A549 (cell line): Measurements from ENCODE around the gene CD46. TPM values are rescaled to one million over a fixed set of nuclear protein-coding genes. Genes with fewer than 3 reads are reported as not detected.

Experiments
- ATAC-seq, 2 experiments: fragments of 200-7000 bp in 1 of 2; fragments of >200 bp in 1 of 2; cut with Nextera tagmentation in 1 of 2; cut with Tn5 transposase in 1 of 2; 3 replicates each; pipeline versions ENCODE4 v1.8.0 to v1.9.1; 2018 to 2020; ENCODE audit warnings: mild to moderate bottlenecking in 1 of 2, moderate library complexity in 1 of 2
- CTCF ChIA-PET: fragments of 300-600 bp; sonication (Branson Sonifier 250); formaldehyde crosslinking; extraction: SDS; loops from one replicate; lab custom pipeline; 2021; ENCODE audit warnings: antibody characterized with exemption, inconsistent platforms; lab: Yijun Ruan, JAX
- POLR2A ChIA-PET: fragments of 350-600 bp; formaldehyde crosslinking; extraction: SDS; loops from one replicate; lab custom pipeline; 2021; ENCODE audit warnings: antibody characterized with exemption, inconsistent platforms; lab: Yijun Ruan, JAX
- DNase-seq, 2 experiments: peaks; one replicate each; pipeline versions ENCODE4 v3.0.0 to v3.0.0-alpha.2; 2011 to 2016; ENCODE audit warnings: low read depth in 1 of 2, low spot score in 1 of 2
- FAIRE-seq: peaks from 2 replicates; lab custom pipeline; 2011; peaks lifted over from hg19 to GRCh38; lab: Jason Lieb, UNC
- H3K27ac ChIP-seq, 2 experiments: fragments of >200 bp; sonication (Bioruptor Twin); formaldehyde crosslinking; 3 replicates each; pipeline ENCODE4 v1.5.1; 2016 to 2017
- H3K4me1 ChIP-seq: fragments of >200 bp; sonication (Bioruptor Twin); formaldehyde crosslinking; 3 replicates; pipeline ENCODE4 v1.6.1; 2016
- H3K4me2 ChIP-seq: fragments of >200 bp; sonication (Bioruptor Twin); formaldehyde crosslinking; 3 replicates; pipeline ENCODE4 v1.6.1; 2016
- H3K4me3 ChIP-seq: fragments of >200 bp; sonication (Bioruptor Twin); formaldehyde crosslinking; 3 replicates; pipeline ENCODE4 v1.5.1; 2016
- H3K9me3 ChIP-seq: fragments of >200 bp; sonication (Bioruptor Twin); formaldehyde crosslinking; 3 replicates; pipeline ENCODE4 v1.6.1; 2016
- CBX2 ChIP-seq: fragments of 200-600 bp; sonication (generic); IDR thresholded peaks from 2 replicates; pipeline ENCODE4 v1.6.1; 2016; ENCODE audit warnings: low read depth, mild to moderate bottlenecking, borderline replicate concordance
- CEBPB ChIP-seq, 2 experiments: fragments of >200 bp in 1 of 2; sonication (Bioruptor Twin) in 1 of 2; formaldehyde crosslinking in 1 of 2; IDR thresholded peaks; 2 replicates each; pipeline ENCODE4 v1.6.1; 2012 to 2016
- CHD2 ChIP-seq: fragments of 150-350 bp; IDR thresholded peaks from 2 replicates; pipeline ENCODE4 v1.6.1; 2014; ENCODE audit warnings: low read length; ENCODE audit not compliant: partially characterized antibody
- CHD4 ChIP-seq: fragments of 200-600 bp; sonication (generic); IDR thresholded peaks from 2 replicates; pipeline ENCODE4 v1.6.1; 2016; ENCODE audit warnings: antibody characterized with exemption, mild to moderate bottlenecking, borderline replicate concordance
- FOXS1 ChIP-seq: fragments of 250-450 bp; sonication (Bioruptor Pico); IDR thresholded peaks from 2 replicates; pipeline ENCODE4 v1.5.0; 2020; ENCODE audit warnings: mild to moderate bottlenecking, moderate library complexity
- HEYL ChIP-seq: fragments of 250-450 bp; sonication (Bioruptor Pico); IDR thresholded peaks from 2 replicates; pipeline ENCODE4 v1.8.0; 2021; ENCODE audit warnings: mild to moderate bottlenecking, moderate library complexity
- HOXA7 ChIP-seq: fragments of 250-450 bp; sonication (Bioruptor Pico); IDR thresholded peaks from 2 replicates; pipeline ENCODE4 v1.5.0; 2020; ENCODE audit warnings: mild to moderate bottlenecking, moderate library complexity
- HOXB5 ChIP-seq: fragments of 250-450 bp; sonication (Bioruptor Pico); IDR thresholded peaks from 2 replicates; pipeline ENCODE4 v1.5.0; 2020; ENCODE audit warnings: mild to moderate bottlenecking, moderate library complexity
- KDM5A ChIP-seq: fragments of 200-600 bp; sonication (generic); IDR thresholded peaks from 2 replicates; pipeline ENCODE4 v1.6.1; 2016; ENCODE audit warnings: antibody characterized with exemption, mild to moderate bottlenecking
- MAFK ChIP-seq: fragments of 450-650 bp; IDR thresholded peaks from 2 replicates; pipeline ENCODE4 v1.6.1; 2014; ENCODE audit not compliant: partially characterized antibody
- NFE2L2 ChIP-seq: fragments of 150-350 bp; conservative IDR thresholded peaks from 2 replicates; pipeline ENCODE4 v1.6.1; 2014; ENCODE audit warnings: low read length
- PBX3 ChIP-seq: IDR thresholded peaks from 2 replicates; pipeline ENCODE4 v1.6.1; 2012
- PHF8 ChIP-seq: fragments of 200-600 bp; sonication (generic); IDR thresholded peaks from 2 replicates; pipeline ENCODE4 v1.6.1; 2016; ENCODE audit warnings: low read depth, mild to moderate bottlenecking, antibody characterized with exemption, moderate library complexity, borderline replicate concordance
- POLR2AphosphoS2 ChIP-seq: conservative IDR thresholded peaks from 2 replicates; pipeline ENCODE4 v1.6.1; 2012; ENCODE audit warnings: low read length, improper control_type of control experiment, inconsistent platforms
- RCOR1 ChIP-seq: fragments of 150-350 bp; IDR thresholded peaks from 2 replicates; pipeline ENCODE4 v1.6.1; 2014; ENCODE audit warnings: antibody characterized with exemption, low read length, low read depth
- RFX5 ChIP-seq: fragments of 450-650 bp; IDR thresholded peaks from 2 replicates; pipeline ENCODE4 v1.7.1; 2014; ENCODE audit warnings: antibody characterized with exemption, mild to moderate bottlenecking, moderate library complexity
- RNF2 ChIP-seq: fragments of 200-600 bp; sonication (generic); IDR thresholded peaks from 2 replicates; pipeline ENCODE4 v1.6.1; 2016; ENCODE audit warnings: low read depth, mild to moderate bottlenecking, antibody characterized with exemption, moderate library complexity, borderline replicate concordance
- SREBF2 ChIP-seq: fragments of 450-650 bp; IDR thresholded peaks from 2 replicates; pipeline ENCODE4 v1.6.1; 2014; ENCODE audit warnings: mild to moderate bottlenecking, moderate library complexity
- TFCP2L1 ChIP-seq: fragments of 250-450 bp; sonication (Bioruptor Pico); IDR thresholded peaks from 2 replicates; pipeline ENCODE4 v1.5.0; 2021; ENCODE audit warnings: mild to moderate bottlenecking
- ZC3H11A ChIP-seq: fragments of 450-650 bp; IDR thresholded peaks from 2 replicates; pipeline ENCODE4 v1.6.1; 2014; ENCODE audit warnings: antibody characterized with exemption, mild to moderate bottlenecking
- ZSCAN20 ChIP-seq: fragments of 250-450 bp; sonication (Bioruptor Pico); IDR thresholded peaks from 2 replicates; pipeline ENCODE4 v1.8.0; 2022; ENCODE audit warnings: mild to moderate bottlenecking, moderate library complexity
- WGBS: methylation state at CpG from one replicate; pipeline ENCODE4 v1.1.6; 2017; ENCODE audit errors: missing lambda C conversion rate; 5-methylcytosine and 5-hydroxymethylcytosine counted together
- polyA plus RNA-seq, 4 experiments: library from polyadenylated mRNA; depleted of rRNA in 3 of 4; stranded (reverse); fragments of >200 nt; fragmentation: RNase III in 1 of 4; extraction: RNeasy Plus Mini Kit Qiagen cat#74134 plus additional on column Dnase treatment in 1 of 4; gene quantifications; 2 replicates in 3 of 4; 3 replicates in 1 of 4; pipeline ENCODE4 v1.2.3, GENCODE V29; 2011 to 2017
- TF ChIP-seq, protein P1 (sequence below): fragments of 250-450 bp; sonication (Bioruptor Pico); IDR thresholded peaks from 2 replicates; pipeline ENCODE4 v1.5.0; 2021; ENCODE audit warnings: mild to moderate bottlenecking, moderate library complexity, borderline replicate concordance
- TF ChIP-seq, protein P2 (sequence below): fragments of 250-450 bp; sonication (Bioruptor Pico); IDR thresholded peaks from 2 replicates; pipeline ENCODE4 v1.5.0; 2020; ENCODE audit warnings: low read depth, mild to moderate bottlenecking, moderate library complexity

Gene CD46
- polyA plus RNA-seq, 2 of the 4 experiments (the other 2 are of a cell fraction), result 142 to 239 TPM

DNA sequence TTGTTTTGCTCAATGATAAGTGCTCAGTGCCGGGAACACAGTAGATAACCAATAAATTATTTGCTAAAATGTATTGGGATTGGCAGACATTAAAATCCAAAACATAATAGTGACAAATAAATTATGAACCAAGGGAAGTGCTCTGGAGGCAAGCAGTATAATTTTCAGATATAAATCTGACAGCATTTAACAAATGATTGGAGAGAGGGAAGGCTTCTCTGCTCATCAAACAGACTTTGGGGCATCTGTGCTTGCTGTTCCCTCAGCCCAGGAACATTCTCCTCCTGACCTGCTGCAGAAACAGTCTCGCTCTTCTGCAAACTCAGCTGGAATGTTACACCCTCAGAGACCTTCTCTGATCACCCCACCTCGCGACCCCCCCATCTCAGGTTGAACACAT lies 2.2 kb downstream of the CD46 start (continued):
- TF ChIP-seq, protein P1, sequence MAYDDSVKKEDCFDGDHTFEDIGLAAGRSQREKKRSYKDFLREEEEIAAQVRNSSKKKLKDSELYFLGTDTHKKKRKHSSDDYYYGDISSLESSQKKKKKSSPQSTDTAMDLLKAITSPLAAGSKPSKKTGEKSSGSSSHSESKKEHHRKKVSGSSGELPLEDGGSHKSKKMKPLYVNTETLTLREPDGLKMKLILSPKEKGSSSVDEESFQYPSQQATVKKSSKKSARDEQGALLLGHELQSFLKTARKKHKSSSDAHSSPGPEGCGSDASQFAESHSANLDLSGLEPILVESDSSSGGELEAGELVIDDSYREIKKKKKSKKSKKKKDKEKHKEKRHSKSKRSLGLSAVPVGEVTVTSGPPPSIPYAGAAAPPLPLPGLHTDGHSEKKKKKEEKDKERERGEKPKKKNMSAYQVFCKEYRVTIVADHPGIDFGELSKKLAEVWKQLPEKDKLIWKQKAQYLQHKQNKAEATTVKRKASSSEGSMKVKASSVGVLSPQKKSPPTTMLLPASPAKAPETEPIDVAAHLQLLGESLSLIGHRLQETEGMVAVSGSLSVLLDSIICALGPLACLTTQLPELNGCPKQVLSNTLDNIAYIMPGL (CRISPR knock-in tag), result no peak
- TF ChIP-seq CHD4 (no peak), HOXB5 (no peak), RNF2 (no peak), KDM5A (no peak), PHF8 (no peak), POLR2AphosphoS2 (no peak)

DNA sequence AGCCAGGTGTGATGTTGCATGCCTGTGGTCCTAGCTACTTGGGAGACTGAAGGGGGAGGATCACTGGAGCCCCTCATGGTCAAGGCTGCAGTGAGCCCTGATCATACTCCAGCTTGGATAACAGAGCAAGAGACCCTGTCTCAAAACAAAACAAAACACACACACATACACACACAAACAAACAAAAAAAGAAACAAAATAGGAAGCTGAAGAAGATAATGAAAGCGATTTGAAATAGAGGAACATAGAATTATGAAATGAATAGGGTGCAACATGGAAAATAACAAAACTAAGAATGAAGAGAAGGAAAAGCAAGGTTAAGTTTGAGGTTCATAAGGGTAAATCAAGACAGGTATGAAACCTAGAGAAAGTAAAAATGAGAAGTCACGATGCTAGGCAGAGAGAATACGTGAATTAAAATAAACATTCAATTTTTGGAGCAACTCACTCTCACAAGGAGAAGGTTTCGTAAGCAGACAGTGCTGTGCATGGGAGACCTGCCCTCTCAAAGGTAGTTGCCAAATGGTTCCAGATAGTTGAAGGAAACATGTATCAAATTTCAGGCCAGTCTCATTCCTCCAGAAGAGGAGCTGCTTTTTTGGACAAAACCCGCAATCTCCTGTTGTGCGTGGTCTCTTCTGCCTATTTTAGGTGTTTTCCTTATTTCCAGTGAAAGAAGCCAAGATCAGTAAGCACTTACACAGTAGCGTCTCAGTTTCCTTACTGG lies 3.3 kb downstream of the CD46 start:
- Histone ChIP-seq H3K27ac (no peak overlapping the region), H3K4me3 (no peak overlapping the region), H3K4me1 (peaks cover 43% of the 10 kb centered on the region), H3K4me2 (peak overlapping the region; percentile 29)
- FAIRE-seq (peak; percentile 28), DNase-seq (no peak)
- TF ChIP-seq HOXA7, result no peak
- no peak for TF ChIP-seq RCOR1
- TF ChIP-seq ZC3H11A, result no peak
- TF ChIP-seq CBX2, result no peak
- no peak for TF ChIP-seq PBX3
- no peak for TF ChIP-seq RFX5
- no peak for TF ChIP-seq KDM5A
- TF ChIP-seq CHD2, result no peak
- TF ChIP-seq, protein P2, sequence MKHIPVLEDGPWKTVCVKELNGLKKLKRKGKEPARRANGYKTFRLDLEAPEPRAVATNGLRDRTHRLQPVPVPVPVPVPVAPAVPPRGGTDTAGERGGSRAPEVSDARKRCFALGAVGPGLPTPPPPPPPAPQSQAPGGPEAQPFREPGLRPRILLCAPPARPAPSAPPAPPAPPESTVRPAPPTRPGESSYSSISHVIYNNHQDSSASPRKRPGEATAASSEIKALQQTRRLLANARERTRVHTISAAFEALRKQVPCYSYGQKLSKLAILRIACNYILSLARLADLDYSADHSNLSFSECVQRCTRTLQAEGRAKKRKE (CRISPR knock-in tag), result no peak
- TF ChIP-seq FOXS1 (CRISPR knock-in tag), result no peak
- TF ChIP-seq, protein P1 (CRISPR knock-in tag), result no peak
- TF ChIP-seq SREBF2, result no peak
- TF ChIP-seq TFCP2L1 (CRISPR knock-in tag), result no peak
- no peak for TF ChIP-seq NFE2L2
- no peak for TF ChIP-seq HEYL (CRISPR knock-in tag)
- no peak for TF ChIP-seq ZSCAN20 (CRISPR knock-in tag)
- no peak for TF ChIP-seq PHF8
- no peak for TF ChIP-seq CEBPB (IDR thresholded peaks at IDR 0.05)
- TF ChIP-seq MAFK, result no peak
- TF ChIP-seq, all 56 proteins: peak for 0
- CTCF ChIA-PET, result interaction anchor here (0.6 to 1.0 kb wide), 3 partner anchors 17 to 101 kb away, joined by 3 read pairs; no protein-coding TSS in a partner anchor
- POLR2A ChIA-PET, result interaction anchor here (0.6 kb wide), 1 partner anchor 9 kb away, joined by 3 read pairs; no protein-coding TSS in a partner anchor
- no peak for ATAC-seq
- H3K9me3 ChIP-seq, result no peaks in the 10 kb centered on the region
- 87% methylated on average over 7 of the region's 7 CpGs for WGBS
